Effector CD4-positive, alpha-beta T cell (primary cell): Measurements from ENCODE around the gene TMOD3.

Experiments
- DNase-seq: peaks from one replicate; pipeline ENCODE4 v3.0.0-alpha.2; 2020

TMOD3 gene

DNA sequence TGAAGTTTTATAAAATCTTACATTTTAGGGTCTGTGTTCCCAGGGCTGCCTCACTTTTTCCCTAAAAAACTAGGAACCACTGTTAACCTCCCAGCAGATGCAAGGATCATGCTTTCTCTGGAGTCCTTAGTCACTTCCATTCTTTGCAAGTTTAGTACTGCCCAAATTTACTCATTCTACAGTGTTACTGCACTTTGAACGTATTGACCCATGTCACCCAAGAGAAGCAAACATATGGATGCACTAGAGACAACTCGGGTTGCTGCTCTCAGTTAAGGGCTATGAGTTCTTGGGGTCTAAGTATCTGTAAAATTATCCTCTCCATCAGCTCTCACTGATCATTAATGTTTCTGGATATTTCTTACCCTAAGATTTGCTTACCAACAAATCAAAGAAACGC lies 83.1 kb downstream of the TMOD3 start:
- no peak for DNase-seq

DNA sequence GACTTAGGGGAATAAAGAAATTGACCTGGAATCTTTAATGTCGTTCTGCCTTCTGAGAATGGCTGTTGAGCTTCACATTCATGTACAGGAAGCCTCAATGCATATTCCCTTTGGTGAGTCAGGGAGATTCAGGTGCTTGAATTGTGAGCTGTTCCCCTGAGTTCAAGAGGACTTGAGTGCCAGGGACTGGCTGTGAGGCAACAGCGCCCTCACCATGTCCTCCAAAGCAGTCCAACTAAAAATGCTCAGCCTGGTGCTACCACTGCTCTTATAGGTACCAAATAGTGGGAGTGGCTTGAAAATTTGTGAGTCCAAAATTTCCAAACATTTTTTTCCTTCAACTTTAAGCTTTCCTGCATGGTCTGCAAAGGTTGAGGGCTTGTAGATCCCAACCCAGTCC lies 88.0 kb downstream of the TMOD3 start:
- no peak for DNase-seq

DNA sequence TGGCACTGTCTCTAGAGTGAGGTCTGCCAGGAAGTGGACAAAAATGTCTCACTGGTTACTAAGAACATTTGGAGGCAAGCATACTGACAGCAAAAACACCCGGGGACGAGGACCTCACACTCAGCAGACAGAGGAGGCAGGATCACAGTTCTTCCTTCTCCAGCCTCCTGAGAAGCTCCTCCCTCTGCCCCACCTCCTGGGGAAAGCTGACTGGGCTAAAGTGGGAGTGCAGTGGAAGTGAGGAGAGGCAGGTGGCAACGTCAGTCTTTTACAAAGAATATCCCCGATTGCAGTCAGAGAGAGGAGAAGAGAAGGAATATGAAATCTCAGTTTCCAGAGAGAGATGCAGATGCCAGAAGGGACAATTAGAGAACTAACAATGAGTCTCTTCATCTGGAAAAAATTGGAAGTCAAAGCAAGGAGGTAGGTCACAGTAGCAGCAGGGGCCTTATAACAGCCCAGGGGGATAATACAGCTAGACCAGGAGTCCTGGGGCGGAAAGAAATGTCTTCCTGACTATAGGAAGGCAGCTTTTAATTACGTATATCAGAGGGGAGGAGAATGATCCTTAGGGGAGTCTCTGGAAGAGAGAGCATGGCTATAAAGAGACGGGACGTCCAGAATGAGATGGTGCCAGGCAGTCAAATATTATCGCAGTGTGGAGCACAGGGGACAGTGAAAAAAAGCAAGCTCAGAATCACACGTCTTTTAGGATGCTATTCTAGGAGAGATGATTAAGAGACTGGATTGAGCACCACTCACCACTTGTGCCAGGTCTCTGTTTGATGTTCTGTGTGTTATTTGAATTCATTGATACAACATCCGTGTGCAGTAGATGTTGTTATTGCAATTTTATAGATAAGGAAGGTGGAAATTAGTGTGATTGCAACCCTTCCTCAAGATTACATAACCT lies 95.0 kb downstream of the TMOD3 start:
- DNase-seq: no peak

DNA sequence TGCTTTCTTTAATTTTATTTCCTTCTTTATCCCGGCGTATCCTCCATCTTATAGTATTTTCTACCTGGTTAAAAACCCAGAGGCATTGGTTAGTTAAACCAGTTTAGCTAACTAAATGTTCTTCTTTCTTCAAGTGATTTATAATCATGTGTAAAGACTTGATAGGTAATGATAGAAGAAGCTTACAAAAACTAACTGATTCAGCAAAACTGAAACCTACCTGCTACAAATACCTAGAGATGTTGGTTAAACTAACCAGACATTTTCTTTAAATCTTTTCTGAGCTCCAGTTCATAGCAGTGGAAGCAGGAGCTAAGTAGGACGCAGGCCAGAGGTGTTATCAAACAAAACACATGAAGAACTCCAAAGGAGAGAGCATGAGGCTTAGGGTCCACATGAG lies 97.4 kb downstream of the TMOD3 start:
- DNase-seq: no peak

DNA sequence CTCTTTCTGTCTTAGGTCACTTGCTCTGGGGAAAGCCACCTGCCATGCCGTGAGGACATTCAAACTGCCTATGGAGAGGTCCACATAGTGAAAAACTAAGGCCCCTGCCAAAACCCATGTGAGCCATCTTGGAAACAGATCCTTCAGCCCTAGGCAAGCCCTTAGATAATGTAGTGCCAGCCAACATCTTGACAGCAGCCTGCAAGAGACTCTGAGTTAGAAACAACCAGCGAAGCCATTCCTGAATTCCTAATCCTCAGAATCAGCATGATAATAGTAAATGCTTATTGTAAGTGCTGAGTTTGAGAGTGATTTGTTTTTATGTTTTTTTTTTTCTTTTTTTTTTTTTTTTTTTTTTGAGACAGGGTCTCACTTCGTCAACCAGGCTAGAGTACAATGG lies 101.6 kb downstream of the TMOD3 start:
- no peak for DNase-seq

DNA sequence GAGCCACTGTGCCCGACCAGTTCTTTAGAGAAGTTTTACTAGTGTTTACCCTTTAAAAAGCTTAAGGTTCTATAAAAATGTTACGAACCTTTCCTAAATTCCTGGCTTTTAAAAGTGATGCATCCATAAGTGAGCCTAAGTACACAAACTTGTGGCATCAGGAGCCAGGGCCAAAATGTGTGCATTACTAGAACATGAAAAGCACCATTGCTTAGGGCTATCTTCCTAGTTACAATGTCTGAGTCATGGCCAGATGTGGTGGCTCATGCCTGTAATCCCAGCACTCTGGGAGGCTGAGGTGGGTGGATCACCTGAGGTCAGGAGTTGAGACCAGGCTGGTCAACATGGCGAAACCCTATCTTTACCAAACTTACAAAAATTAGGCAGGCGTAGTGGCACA lies 102.2 kb downstream of the TMOD3 start:
- no peak for DNase-seq

DNA sequence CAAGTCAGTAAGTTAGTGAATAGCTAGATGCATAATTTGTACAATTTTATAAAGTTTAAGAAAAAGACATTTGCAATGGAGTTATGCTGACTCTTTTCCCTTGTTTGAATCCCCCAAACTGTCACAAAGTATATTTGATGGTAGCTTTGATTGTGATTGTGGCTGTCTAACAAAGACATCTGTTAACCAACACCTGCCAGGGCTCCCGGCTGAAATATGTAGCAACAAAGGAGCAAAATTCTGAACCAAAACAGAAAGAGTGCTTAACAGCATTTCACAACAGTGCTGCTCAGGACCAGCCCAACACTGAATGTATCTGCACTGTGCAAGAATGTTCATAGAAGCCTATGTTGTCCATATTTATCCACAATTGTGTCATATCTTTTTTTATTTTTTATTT lies 102.7 kb downstream of the TMOD3 start:
- no peak for DNase-seq

DNA sequence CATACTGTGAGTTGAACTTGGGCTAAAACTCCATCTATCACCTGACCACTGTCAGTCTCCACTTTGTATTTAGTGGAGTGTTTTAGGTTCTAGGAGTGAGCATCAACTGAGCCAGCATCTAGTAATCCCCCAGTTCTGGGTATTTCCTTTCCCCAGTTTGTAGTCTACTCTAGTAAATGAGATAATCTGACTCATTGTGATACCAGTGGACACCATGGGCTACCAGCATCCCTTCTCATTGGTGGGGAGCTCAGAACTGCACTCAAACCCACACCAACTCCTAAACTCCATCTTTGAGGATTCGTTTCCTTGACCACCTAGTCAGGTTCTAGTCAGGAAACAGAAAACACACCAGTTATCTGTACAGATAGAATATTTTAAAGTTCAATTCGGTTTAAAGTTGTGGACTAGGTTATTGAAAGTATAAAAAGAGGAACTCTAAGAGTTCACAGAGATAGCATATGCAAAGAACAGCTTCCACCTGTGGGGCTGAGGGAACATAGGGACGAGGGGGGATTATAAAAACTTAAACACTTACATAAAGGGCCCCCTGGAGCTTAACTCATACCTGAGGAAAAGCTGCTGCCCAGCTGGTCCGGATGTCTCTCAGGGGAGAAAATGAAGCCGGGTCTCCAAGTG lies 106.1 kb downstream of the TMOD3 start:
- no peak for DNase-seq

DNA sequence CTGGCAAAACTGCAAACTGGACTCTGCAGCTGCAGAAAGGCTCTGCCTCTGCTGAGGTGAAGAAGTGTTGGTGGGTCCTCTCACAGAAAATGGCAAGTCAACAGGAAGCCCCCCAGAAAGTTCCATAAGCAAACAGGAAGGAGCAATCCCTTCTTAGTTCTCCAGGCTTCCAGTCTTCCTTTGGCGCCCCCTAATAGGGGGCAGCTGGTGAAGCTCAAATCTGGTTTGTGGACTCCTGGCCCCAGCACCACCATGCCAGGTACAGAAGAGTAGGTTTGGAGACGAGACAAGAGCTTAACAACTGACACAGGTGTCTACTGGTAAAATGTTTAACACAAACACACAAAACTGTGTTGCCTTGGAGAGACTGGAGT lies 106.6 kb downstream of the TMOD3 start:
- no peak for DNase-seq

DNA sequence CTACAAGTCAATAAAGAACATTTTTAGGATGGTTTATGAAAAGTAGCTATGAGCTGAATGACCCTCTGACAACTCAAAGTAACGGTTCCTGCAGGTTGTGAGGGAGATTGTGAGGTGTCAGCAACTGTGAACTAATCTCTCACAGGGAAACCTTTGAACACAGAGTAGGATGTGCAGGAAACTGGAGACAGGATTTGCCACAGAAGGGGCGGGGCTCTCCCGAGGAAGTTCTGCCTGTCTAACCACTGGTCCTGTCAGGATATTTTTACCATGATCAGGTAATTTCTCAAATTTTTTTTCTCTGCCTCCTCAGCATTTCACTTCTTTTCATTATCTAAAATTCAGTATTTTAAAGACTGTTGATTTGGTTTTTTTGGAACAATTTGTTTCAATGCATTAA lies 108.8 kb downstream of the TMOD3 start:
- DNase-seq: no peak

DNA sequence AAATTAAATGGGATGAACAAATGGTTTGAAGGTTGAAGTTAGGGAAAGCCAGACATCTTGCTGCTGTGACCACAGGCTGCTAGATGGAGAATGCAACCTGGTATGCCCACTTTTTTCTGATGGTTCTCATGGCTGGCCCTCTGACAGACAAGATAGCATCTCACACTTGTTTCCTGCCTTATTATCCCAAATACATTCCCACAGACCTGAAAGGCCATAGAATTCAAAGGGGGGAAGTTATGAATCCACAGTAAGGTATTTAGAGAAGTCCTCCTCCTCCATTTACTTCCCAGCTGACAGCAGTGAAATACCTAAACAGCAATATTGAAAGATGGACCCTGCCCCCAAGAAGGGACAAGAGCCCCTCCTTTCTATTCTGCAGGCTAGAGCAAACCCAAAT lies 109.8 kb downstream of the TMOD3 start:
- DNase-seq: no peak

DNA sequence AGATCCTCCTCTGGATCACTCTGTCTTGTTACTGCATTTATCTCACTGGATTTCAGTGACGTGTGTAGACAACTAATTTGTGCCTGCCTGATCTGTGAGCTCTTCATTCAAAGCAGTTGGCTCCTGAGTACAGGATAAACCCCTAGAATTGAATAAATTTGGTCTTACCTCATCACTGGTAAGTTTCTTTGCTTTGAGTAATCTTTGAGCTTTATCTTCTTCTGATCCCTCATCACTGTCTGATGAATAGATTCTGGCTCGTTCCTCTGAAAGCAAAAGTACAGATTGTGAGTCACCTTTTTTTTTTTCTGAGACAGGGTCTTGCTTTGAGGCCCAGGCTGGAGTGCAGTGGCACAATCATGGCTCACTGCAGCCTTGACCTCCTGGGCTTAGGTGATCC lies 117.7 kb downstream of the TMOD3 start:
- DNase-seq: no peak

DNA sequence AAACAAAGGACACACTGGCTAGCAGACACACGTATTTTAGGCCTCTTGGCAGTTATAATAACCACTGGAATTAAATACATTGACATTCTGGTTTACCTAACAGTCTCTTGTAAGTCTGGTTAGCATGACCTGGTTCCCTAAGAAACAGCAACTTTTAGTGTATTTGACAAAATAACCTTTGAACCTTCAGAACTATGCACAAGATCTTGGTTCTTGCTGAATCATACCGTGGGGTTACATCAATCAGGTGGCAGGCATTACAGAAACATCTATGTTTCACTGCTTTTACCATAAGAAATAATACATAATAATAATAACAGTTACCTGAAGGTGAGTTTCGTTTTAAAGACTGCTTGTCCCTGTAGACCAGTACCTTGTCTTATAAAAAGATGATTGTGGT lies 123.4 kb downstream of the TMOD3 start:
- DNase-seq: no peak

DNA sequence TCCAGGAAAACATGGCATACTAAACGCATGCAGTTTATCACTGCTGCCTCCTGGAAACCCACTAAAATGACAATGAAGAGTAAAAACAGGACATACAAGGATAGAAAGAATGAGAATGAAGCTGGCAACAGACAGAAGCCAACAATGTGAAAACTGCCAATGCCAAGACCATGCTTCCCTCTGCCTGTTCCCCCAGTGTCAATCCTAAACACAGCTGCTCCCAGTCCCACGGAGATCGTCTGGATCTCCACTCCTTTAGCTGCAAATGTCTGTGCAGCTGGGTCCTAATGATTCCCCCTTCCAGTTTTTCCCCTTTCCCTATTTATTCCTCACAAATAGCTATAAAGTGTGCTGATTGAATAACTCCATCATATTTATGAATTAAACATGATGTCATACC lies 126.1 kb downstream of the TMOD3 start:
- no peak for DNase-seq
